GM12873 (cell line): ENCODE data around the gene NMD3.

ENCODE experiments used
- CTCF ChIP-seq: IDR thresholded peaks from 2 replicates; pipeline ENCODE4 v1.5.1; 2012; ENCODE audit warnings: low read depth, mild to moderate bottlenecking, moderate library complexity, low read length, control low read depth; ENCODE audit not compliant: insufficient read depth; ENCODE audit errors: missing control alignments

The NMD3 gene

GRCh38 chr3:161217496-161217895 lies 3.6 kb upstream of the NMD3 start:
- no peak for TF ChIP-seq CTCF

- no peak for TF ChIP-seq CTCF
Observed at GRCh38 chr3:161219495-161219894, 1.6 kb upstream of the NMD3 start.

GRCh38 chr3:161221806-161222600 lies 892 bp downstream of the NMD3 start:
- no peak for TF ChIP-seq CTCF

- no peak for TF ChIP-seq CTCF
Observed at GRCh38 chr3:161222662-161223061, 1.6 kb downstream of the NMD3 start.

- TF ChIP-seq CTCF = no peak
Observed at GRCh38 chr3:161224786-161225185, 3.7 kb downstream of the NMD3 start.

GRCh38 chr3:161230621-161231171 lies 9.6 kb downstream of the NMD3 start:
- no peak for TF ChIP-seq CTCF

GRCh38 chr3:161231861-161232260 lies 10.8 kb downstream of the NMD3 start:
- TF ChIP-seq CTCF = no peak
